HUES64 (cell line): ENCODE measurements around the gene DOCK11.
"Not testable (repeated sequence)": the region's sequence is repeated elsewhere in the genome, so short reads cannot be mapped to it uniquely, and the experiment has no call there.

ENCODE experiments used
- H3K27ac ChIP-seq: 2 replicates; pipeline ENCODE4 v1.7.0; 2013; ENCODE audit warnings: low read depth, low read length, inconsistent platforms
- H3K27me3 ChIP-seq: 2 replicates; pipeline ENCODE4 v1.6.1; 2013; ENCODE audit warnings: mild to moderate bottlenecking, low read length; ENCODE audit not compliant: insufficient read depth
- H3K36me3 ChIP-seq: 2 replicates; pipeline ENCODE4 v1.6.1; 2013; ENCODE audit warnings: mild to moderate bottlenecking, low read length; ENCODE audit not compliant: insufficient read depth
- H3K4me1 ChIP-seq: 2 replicates; pipeline ENCODE4 v1.6.1; 2013; ENCODE audit warnings: mild to moderate bottlenecking, low read length, moderate library complexity; ENCODE audit not compliant: insufficient read depth
- H3K4me3 ChIP-seq: 2 replicates; pipeline ENCODE4 v1.5.1; 2013; ENCODE audit warnings: mild to moderate bottlenecking, low read length, moderate library complexity
- H3K9ac ChIP-seq: 2 replicates; pipeline ENCODE4 v1.6.1; 2013; ENCODE audit warnings: mild to moderate bottlenecking, low read depth, low read length
- H3K9me3 ChIP-seq: 2 replicates; pipeline ENCODE4 v1.6.1; 2013; ENCODE audit warnings: low read depth, low read length; ENCODE audit not compliant: insufficient read depth
- WGBS: fragments of 150-250, 120-280 bp; methylation state at CpG from one replicate; pipeline ENCODE4 v1.1.7; 2013; ENCODE audit warnings: missing lambda C conversion rate; 5-methylcytosine and 5-hydroxymethylcytosine counted together

The DOCK11 gene

DNA sequence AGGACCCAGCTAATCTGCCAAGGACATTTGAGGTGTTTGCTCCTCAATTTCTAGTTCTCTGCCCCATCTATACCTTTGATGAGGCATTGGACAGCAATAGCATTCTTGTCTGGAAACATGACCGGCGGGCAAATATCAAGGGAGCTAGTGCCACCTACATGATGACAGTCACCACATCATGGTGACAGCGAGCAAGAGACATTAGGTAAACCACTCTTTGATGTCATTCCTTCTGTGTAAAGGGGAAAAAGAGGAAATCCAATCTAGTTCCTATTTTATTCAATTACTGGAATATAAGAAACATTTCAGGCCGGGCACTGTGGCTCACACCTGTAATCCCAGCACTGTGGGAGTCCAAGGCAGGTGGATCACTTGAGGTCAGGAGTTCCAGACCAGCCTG, 211.1 kb downstream of the DOCK11 start:
- no peaks in the 10 kb centered on the region for H3K9me3 ChIP-seq
- no peaks in the 10 kb centered on the region for H3K36me3 ChIP-seq
- no peaks in the 10 kb centered on the region for H3K27me3 ChIP-seq
- no peak overlapping the region for H3K4me3 ChIP-seq
- H3K9ac ChIP-seq, result no peak overlapping the region
- no peak overlapping the region for H3K27ac ChIP-seq
- H3K4me1 ChIP-seq, result no peaks in the 10 kb centered on the region
- WGBS, result 97% methylated on average over 3 of the region's 4 CpGs

- no peaks in the 10 kb centered on the region for H3K4me1 ChIP-seq
- H3K9me3 ChIP-seq, result no peaks in the 10 kb centered on the region
- no peak overlapping the region for H3K27ac ChIP-seq
- WGBS, result 93% methylated on average over 1 of the region's 1 CpG
- H3K36me3 ChIP-seq, result no peaks in the 10 kb centered on the region
- H3K9ac ChIP-seq, result no peak overlapping the region
- no peak overlapping the region for H3K4me3 ChIP-seq
- no peaks in the 10 kb centered on the region for H3K27me3 ChIP-seq
Measured at GRCh38 chrX:118714521-118714920, 218.9 kb downstream of the DOCK11 start.

DNA sequence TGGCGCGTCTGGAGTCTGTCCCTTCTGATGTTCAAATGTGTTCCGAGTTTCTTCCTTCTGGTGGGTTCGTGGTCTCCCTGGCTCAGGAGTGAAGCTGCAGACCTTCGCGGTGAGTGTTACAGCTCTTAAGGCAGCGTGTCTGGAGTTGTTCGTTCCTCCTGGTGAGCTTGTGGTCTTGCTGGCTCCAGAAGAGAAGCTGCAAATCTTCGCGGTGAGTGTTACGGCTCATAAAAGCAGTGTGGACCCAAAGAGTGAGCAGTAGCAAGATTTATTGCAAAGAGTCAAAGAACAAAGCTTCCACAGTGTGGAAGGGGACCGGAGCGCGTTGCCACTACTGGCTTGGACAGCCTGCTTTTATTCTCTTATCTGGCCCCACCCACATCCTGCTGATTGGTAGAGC, 220.3 kb downstream of the DOCK11 start:
- not testable (repeated sequence) for H3K4me1 ChIP-seq, H3K9ac ChIP-seq, H3K27ac ChIP-seq, H3K9me3 ChIP-seq, H3K27me3 ChIP-seq, H3K36me3 ChIP-seq, H3K4me3 ChIP-seq
- 91% methylated on average over 14 of the region's 14 CpGs for WGBS

- 98% methylated on average over 26 of the region's 28 CpGs for WGBS
- not testable (repeated sequence) for H3K4me1 ChIP-seq, H3K36me3 ChIP-seq, H3K27ac ChIP-seq, H3K4me3 ChIP-seq, H3K9me3 ChIP-seq, H3K27me3 ChIP-seq, H3K9ac ChIP-seq
Measured at GRCh38 chrX:118716833-118717232, 221.2 kb downstream of the DOCK11 start.

DNA sequence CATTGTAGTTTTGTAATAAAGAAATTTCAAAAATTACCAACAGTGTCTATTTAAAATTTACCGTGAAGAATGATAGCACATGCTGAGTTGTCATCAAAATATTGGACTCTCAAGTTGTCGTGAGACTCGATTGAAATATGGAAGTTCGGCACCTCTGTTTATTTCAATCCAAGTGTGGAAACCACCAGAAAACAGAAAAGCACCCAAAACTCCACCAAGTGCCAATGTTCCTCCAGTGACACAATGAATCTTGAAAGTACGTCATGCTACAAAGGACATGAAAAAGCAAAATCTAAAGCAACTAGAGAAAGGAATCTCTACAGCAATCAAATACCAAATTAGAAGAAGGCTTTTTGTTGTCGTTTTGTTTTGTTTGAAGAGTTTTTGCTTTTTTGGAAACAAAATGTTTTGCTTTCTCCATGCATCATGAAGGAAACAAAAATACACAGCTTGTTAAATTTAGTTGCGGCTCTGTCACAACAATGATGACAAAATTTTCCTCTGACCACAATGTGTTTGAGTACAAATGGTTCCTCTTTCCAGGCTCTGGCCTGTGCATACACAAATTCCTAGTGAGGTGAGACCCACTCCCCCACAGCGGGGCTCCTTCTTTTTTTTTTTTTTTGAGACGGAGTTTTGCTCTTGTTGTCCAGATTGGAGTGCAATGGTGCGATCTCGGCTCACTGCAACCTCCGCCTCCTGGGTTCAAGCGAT, 222.2 kb downstream of the DOCK11 start:
- Histone ChIP-seq H3K27ac (no peak overlapping the region), H3K36me3 (no peaks in the 10 kb centered on the region), H3K9me3 (no peaks in the 10 kb centered on the region), H3K4me3 (no peak overlapping the region), H3K4me1 (no peaks in the 10 kb centered on the region), H3K9ac (no peak overlapping the region), H3K27me3 (no peaks in the 10 kb centered on the region)
- WGBS, result 94% methylated on average over 8 of the region's 13 CpGs

- Histone ChIP-seq H3K36me3 (no peaks in the 10 kb centered on the region), H3K27me3 (no peaks in the 10 kb centered on the region), H3K4me3 (no peak overlapping the region), H3K27ac (no peak overlapping the region), H3K4me1 (no peaks in the 10 kb centered on the region), H3K9me3 (no peaks in the 10 kb centered on the region), H3K9ac (no peak overlapping the region)
- WGBS, result 90% methylated on average over 2 of the region's 2 CpGs
Measured at GRCh38 chrX:118718737-118719136, 223.1 kb downstream of the DOCK11 start.

GRCh38 chrX:118720058-118720707, 224.6 kb downstream of the DOCK11 start:
- H3K27me3 ChIP-seq, result no peaks in the 10 kb centered on the region; the same call in 1 of the 2 replicates
- no peak overlapping the region for H3K4me3 ChIP-seq
- H3K27ac ChIP-seq, result no peak overlapping the region
- no peaks in the 10 kb centered on the region for H3K4me1 ChIP-seq
- 81% methylated on average over 3 of the region's 3 CpGs for WGBS
- no peak overlapping the region for H3K9ac ChIP-seq
- no peaks in the 10 kb centered on the region for H3K36me3 ChIP-seq
- no peaks in the 10 kb centered on the region for H3K9me3 ChIP-seq

DNA sequence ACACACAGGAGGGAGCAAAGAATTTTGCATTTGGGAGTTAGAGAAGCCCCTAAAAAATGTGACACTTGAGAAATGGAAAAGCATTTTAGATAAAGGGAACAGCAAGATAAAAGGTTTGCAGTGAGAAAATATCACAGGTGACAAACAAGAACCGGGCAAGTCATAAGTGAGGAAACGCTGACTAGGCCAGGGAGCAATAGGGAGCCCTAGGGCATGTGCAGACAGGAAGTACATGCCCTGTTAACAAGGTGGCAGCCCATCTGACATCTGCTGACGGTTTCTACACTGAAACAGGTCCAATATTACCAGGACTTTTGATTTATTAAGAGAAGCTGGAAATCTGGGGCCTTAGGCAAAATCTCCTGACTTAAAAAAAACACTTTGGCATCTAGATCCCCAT, 227.8 kb downstream of the DOCK11 start:
- no peaks in the 10 kb centered on the region for H3K9me3 ChIP-seq
- no peak overlapping the region for H3K9ac ChIP-seq
- peaks cover 10% of the 10 kb centered on the region for H3K27me3 ChIP-seq
- H3K4me3 ChIP-seq, result no peak overlapping the region
- WGBS, result 89% methylated on average over 3 of the region's 3 CpGs
- H3K36me3 ChIP-seq, result no peaks in the 10 kb centered on the region
- no peaks in the 10 kb centered on the region for H3K4me1 ChIP-seq
- H3K27ac ChIP-seq, result no peak overlapping the region

GRCh38 chrX:118724365-118724764, 228.8 kb downstream of the DOCK11 start:
- H3K4me1 ChIP-seq, result no peaks in the 10 kb centered on the region
- peaks cover 20% of the 10 kb centered on the region for H3K27me3 ChIP-seq
- no peak overlapping the region for H3K9ac ChIP-seq
- H3K4me3 ChIP-seq, result no peak overlapping the region
- 67% methylated on average over 3 of the region's 5 CpGs for WGBS
- no peak overlapping the region for H3K27ac ChIP-seq
- H3K36me3 ChIP-seq, result no peaks in the 10 kb centered on the region
- H3K9me3 ChIP-seq, result no peaks in the 10 kb centered on the region

DNA sequence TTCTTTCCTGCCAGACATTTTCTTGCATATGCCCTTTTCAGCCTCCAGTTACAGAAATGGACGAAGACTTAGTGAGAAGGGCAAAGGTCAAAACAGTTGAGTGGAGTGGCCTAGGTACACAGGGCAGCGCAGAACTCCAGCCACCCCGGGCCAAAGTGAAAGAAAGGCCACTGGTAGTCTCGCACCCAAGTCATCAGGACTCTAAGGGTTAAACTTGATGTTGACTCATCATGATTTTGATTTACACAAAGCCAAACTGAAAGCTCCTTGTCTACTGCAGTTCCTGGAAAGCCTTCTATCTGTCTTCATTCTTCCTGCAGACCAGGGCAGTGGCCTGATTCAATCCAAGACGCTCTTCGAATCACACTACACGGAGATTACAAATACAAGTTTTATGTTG, 229.2 kb downstream of the DOCK11 start:
- WGBS, result 72% methylated on average over 7 of the region's 7 CpGs
- no peak overlapping the region for H3K9ac ChIP-seq
- H3K27ac ChIP-seq, result no peak overlapping the region
- peaks cover 23% of the 10 kb centered on the region for H3K27me3 ChIP-seq
- H3K4me1 ChIP-seq, result no peaks in the 10 kb centered on the region
- H3K4me3 ChIP-seq, result no peak overlapping the region
- no peaks in the 10 kb centered on the region for H3K9me3 ChIP-seq
- H3K36me3 ChIP-seq, result no peaks in the 10 kb centered on the region

- Histone ChIP-seq H3K4me3 (no peak overlapping the region), H3K27me3 (peaks cover 23% of the 10 kb centered on the region), H3K4me1 (no peaks in the 10 kb centered on the region), H3K9me3 (no peaks in the 10 kb centered on the region), H3K27ac (no peak overlapping the region), H3K36me3 (no peaks in the 10 kb centered on the region), H3K9ac (no peak overlapping the region)
- 88% methylated on average over 2 of the region's 3 CpGs for WGBS
Measured at GRCh38 chrX:118726396-118726795, 230.8 kb downstream of the DOCK11 start.
